Measurements from ENCODE around the gene POLR3A. TPM values are rescaled to one million over a fixed set of nuclear protein-coding genes. Genes with fewer than 3 reads are reported as not detected.

The POLR3A gene
- total RNA-seq, 1 experiment from 2014 or later, result 38.0 TPM

DNA sequence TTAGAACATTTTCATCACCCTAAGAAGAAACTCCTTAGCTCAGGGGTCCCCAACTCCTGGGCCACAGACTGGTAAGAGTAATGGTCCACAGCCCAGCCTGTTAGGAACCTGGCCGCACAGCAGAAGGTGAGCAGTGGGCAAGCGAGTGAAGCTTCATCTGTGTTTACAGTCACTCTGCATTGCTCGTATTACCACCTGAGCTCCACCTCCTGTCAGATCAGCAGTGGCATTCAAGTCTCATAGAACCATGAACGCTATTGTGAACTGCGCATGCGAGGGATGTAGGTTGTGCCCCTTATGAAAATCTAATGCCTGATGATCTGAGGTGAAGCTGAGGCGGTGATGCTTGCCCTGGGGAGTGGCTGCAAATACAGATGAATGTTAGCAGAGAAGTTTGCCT is 65.4 kb downstream of the POLR3A start:
- H3K27me3 Mint-ChIP-seq (ENCODE audit: low read depth), result no peaks in the 10 kb centered on the region
- H2BK20ac ChIP-seq (ENCODE audit: low read depth, low read length, poor library complexity, severe bottlenecking), result no peak overlapping the region
- H3K79me2 ChIP-seq (ENCODE audit: insufficient read depth, low read length), result no peaks in the 10 kb centered on the region
- H3K56ac ChIP-seq (ENCODE audit: insufficient read length, low read depth, low read length), result no peak overlapping the region
- WGBS (ENCODE audit: extremely low coverage, insufficient read length, low lambda C conversion rate), result no CpG with 5 or more reads among the region's 7 CpGs
- H2BK120ac ChIP-seq (ENCODE audit: low read depth, low read length, poor library complexity, severe bottlenecking), result no peak overlapping the region
- TF ChIP-seq, protein P1, sequence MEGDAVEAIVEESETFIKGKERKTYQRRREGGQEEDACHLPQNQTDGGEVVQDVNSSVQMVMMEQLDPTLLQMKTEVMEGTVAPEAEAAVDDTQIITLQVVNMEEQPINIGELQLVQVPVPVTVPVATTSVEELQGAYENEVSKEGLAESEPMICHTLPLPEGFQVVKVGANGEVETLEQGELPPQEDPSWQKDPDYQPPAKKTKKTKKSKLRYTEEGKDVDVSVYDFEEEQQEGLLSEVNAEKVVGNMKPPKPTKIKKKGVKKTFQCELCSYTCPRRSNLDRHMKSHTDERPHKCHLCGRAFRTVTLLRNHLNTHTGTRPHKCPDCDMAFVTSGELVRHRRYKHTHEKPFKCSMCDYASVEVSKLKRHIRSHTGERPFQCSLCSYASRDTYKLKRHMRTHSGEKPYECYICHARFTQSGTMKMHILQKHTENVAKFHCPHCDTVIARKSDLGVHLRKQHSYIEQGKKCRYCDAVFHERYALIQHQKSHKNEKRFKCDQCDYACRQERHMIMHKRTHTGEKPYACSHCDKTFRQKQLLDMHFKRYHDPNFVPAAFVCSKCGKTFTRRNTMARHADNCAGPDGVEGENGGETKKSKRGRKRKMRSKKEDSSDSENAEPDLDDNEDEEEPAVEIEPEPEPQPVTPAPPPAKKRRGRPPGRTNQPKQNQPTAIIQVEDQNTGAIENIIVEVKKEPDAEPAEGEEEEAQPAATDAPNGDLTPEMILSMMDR (conservative IDR thresholded peaks at IDR 0.05), result no peak
- no peak overlapping the region for H4K5ac ChIP-seq (ENCODE audit: insufficient read length, low read depth, low read length)
- H3K4me1 ChIP-seq (ENCODE audit: insufficient read depth, low read length), result no peaks in the 10 kb centered on the region
- H4K20me1 ChIP-seq (ENCODE audit: control insufficient read depth, insufficient read depth, insufficient read length), result no peaks in the 10 kb centered on the region
- no peak for DNase-seq
- no peak overlapping the region for H2AK5ac ChIP-seq (ENCODE audit: insufficient read length, low read length)
- no peak overlapping the region for H3K23ac ChIP-seq (ENCODE audit: insufficient read length, low read depth, low read length)
- H2BK12ac ChIP-seq (ENCODE audit: insufficient read length, low read depth, low read length), result no peak overlapping the region
- H3K9me3 Mint-ChIP-seq, result peaks cover 22 to 24% of the 10 kb centered on the region in 2 experiments
- peaks cover 6 to 10% of the 10 kb centered on the region in 2 experiments for H3K4me1 Mint-ChIP-seq
- H2BK5ac ChIP-seq (ENCODE audit: insufficient read length, low read length), result no peak overlapping the region
- H3K18ac ChIP-seq (ENCODE audit: insufficient read length, low read depth, low read length), result no peak overlapping the region
- no peak overlapping the region for H3K27ac Mint-ChIP-seq
- no peak overlapping the region for H2AFZ ChIP-seq (ENCODE audit: low read length)
- no peaks in the 10 kb centered on the region for H3K23me2 ChIP-seq (ENCODE audit: insufficient read length, low read depth, low read length, poor library complexity, severe bottlenecking)
- peaks cover 13 to 20% (median 18%) of the 10 kb centered on the region in 3 experiments for H3K36me3 Mint-ChIP-seq (ENCODE audit: insufficient read depth in 1 of 3, low read depth in 3 of 3)
- no peak overlapping the region for H3K4me3 Mint-ChIP-seq
- H3K79me1 ChIP-seq (ENCODE audit: insufficient read depth, low read depth, low read length, poor library complexity, severe bottlenecking), result no peaks in the 10 kb centered on the region
- H3T11ph ChIP-seq (ENCODE audit: low read length), result no peak overlapping the region
- no peak overlapping the region for H3K27ac ChIP-seq (ENCODE audit: insufficient read length, low read depth, low read length)
- no peak overlapping the region for H3K9ac ChIP-seq (ENCODE audit: extremely low read depth, insufficient read length, low read length)
- H3K14ac ChIP-seq (ENCODE audit: insufficient read depth, low read length), result no peak overlapping the region
- no peak overlapping the region for H3K4me2 ChIP-seq (ENCODE audit: insufficient read depth, insufficient read length, low read length)
- H4K91ac ChIP-seq (ENCODE audit: insufficient read length, low read depth, low read length), result no peak overlapping the region
- H3K27me3 ChIP-seq (ENCODE audit: insufficient read depth, low read length), result no peaks in the 10 kb centered on the region
- no peak overlapping the region for H2BK15ac ChIP-seq (ENCODE audit: low read depth, low read length)
- no peak overlapping the region for H4K8ac ChIP-seq (replicated peaks; ENCODE audit: insufficient read length, low read depth, low read length)
- peaks cover 14% of the 10 kb centered on the region for H3K9me3 ChIP-seq (ENCODE audit: control insufficient read depth, low read depth, low read length)
- H3K4ac ChIP-seq (ENCODE audit: low read depth, low read length), result no peak overlapping the region
